HG02938 (cell line): ENCODE results near the gene PTPRE.

Experiments used
- ATAC-seq: cut with Tn5 transposase; IDR thresholded peaks from one replicate; pipeline ENCODE4 v1.9.1; 2021; ENCODE audit warnings: mild to moderate bottlenecking, moderate library complexity; ENCODE audit not compliant: unreplicated experiment

The PTPRE gene

DNA sequence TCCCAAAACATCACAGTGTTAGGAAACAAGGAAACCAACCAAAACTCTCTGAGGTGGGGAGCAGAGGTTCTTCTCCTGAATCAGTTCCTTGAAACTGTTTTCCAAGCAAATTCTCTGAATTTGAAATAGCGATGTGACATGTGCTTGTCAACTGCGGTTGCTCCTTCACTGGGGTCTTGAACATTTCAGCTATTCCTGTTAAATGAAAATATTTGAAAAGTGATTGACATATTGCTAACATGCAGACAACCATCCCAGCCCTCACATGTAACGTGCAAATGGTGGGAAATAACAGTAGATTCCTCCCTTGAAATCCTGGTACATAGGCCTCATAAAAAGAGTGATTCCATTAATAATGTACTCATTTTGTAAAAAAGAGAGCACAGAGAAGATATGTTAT lies 203.4 kb downstream of the PTPRE start:
- ATAC-seq, result no peak

DNA sequence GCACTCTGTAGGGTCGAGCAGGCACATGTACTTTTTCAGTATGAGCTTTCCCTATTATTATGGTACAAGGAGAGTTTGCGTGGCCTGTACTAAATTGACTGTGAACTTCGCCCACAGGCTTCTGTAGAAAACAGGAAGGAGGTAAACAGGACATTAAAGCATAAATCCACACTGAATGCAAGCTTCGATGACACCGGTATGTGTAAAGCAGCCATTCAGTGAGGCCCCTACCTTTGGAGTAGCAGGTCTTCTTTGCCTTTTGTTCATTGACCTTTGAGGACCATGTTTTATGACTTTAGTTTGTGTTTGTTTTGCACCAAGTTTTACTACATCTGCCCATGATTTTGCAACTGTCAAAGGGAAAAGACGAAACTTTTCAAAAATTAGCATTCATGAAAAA lies 204.8 kb downstream of the PTPRE start:
- ATAC-seq, result no peak

DNA sequence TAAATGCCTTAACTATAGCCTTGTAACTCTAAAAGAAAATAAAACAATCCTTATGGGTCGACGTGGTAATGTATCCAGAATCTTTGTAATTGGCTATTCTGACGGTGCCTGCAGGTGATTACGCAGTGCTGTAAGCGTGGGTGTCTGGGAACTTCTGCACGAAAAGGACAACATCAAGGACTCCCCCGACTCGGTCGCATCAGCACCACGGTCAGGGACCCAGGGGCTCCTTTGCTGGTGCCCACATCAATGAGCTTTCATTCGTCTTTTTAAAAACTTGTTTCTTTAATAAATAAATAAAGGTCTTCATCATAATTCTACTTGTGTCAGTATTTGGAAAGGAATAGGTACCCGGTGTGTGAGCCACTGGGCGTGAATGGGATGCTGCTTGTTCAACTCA lies 206.1 kb downstream of the PTPRE start:
- ATAC-seq, result no peak

DNA sequence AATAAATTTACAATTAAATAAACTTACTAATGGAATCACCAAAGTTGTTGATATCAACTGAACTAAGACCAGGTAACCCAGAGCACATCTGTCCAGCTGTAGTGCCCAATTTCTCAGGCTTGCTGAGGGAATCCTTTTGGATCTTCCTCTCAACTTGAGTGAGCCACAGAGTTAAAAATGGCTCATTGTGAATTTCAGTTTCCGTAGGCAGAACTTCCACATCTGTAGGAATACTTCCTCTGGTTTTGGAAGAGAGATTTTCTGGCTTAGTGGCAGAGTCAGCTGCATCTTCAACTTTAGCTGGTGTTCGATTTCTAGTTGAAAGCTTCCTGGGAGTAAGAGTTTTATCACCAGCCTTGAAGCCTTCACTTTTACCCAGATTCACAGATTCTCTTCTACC lies 208.0 kb downstream of the PTPRE start:
- no peak for ATAC-seq

DNA sequence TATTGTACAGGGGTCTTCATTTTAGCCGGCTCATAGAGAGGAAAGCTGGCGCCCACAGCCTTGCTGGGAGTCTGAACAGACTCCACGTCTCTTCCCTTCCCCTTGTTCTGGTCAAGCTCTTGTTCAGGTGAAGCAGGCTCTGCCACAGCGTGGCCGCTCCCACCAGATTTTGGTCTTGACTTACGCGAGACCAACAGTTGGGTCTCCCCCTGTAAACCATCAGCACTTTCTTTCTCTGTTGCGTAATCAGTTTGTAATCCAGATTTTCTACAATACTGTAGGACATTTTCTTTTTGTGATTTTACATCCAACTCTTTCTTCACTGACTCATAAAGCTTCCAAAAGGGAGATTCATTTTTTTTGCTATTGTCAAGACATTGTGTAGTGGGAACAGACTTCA lies 208.5 kb downstream of the PTPRE start:
- ATAC-seq, result no peak

DNA sequence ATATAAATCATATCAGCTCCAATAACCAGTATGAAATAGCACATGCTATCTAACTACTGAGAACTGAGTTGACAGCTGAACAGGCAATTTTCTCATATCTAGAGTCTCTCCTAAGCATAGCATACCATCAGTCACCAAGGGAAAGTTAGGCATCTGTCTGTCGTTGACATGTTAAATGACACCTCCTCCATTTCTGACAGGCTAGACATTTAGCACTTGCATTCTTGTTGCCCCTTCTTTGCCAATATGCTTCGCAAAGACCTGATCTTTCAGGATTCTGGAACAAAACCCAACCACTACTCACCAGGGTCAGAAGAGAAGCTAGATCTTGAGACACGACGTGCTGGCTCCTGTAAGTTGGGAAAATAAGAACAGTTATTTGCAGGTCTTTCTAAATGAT lies 209.3 kb downstream of the PTPRE start:
- ATAC-seq, result no peak

DNA sequence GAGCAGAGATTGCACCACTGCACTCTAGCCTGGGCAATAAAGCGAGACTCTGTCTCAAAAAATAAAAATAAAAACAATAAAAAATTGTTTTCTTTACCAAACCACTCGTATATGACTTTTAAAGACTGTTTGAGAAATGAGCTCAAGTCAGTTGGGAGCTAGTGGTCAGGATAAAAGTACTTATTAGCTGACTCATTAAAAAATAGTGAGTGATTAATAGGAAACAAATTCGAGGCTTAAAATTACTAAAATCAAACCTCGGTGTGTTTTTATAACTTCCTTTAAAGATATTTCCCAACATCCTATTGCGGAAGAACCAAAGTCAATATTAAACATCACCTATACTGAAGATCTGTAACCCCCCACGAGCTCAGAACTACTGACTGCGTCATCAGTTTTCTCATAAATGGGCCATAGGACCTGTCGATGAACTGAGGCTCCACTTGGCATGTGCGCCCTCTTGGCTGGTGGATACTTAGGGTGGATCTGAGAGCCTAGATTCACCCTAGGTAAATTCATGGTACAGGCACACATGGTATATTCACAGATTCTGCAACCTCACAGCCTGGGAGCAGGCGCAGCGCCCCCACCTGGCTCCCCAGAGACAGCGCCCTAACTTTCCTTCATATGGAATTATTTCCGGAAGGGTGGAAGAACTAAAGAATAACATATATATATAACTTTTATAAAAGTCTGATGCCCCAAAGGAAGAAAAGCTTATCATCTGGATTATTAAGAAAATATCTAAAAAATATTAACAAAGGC lies 210.1 kb downstream of the PTPRE start:
- no peak for ATAC-seq

DNA sequence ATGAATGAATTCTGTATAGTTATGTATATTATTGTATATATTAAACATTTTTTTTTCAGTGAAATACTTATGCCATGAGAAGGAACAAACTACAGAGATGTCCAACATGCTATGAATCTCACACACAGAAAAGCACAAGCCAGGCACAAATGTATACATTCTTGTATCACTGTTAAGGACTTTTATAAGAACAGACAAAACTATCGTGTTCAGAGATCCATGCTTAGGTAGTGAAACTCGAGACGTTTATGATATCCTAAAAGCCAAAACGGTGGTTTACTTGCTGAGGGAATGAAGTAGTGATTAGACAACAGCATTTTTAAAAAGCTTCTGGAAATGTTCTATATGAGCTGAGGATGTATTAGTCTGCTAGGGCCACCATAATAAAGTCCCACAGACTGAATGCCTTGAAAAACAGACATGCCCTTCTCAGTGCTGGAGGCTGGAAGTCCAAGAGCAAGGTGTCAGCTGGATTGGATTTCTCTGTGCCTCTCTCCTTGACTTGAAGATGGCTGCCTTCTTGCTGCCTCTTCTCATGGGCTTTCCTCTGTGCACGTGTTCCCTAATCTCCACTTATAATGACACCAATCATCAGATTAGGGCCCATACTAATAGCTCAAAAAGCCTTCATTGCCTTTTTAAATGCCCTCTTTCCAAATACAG lies 215.0 kb downstream of the PTPRE start:
- ATAC-seq, result no peak

DNA sequence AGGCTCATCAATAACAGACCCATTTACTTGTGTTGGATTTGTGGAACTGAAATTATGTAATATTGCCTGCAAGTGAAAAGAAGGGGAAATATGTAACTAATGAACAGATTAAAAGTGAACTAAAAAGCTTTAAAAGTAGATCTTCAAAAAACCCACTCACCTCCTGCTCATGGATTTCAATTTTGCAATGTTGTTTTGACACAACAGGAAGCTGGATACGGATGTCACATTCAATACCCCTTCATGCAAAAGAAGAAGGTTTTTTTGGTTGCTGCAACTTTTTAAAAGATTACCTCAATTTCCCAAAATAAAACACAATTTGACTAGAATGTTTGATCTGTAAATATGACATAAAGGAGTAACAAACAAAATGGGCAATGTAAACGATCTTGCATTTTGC lies 216.0 kb downstream of the PTPRE start:
- no peak for ATAC-seq

DNA sequence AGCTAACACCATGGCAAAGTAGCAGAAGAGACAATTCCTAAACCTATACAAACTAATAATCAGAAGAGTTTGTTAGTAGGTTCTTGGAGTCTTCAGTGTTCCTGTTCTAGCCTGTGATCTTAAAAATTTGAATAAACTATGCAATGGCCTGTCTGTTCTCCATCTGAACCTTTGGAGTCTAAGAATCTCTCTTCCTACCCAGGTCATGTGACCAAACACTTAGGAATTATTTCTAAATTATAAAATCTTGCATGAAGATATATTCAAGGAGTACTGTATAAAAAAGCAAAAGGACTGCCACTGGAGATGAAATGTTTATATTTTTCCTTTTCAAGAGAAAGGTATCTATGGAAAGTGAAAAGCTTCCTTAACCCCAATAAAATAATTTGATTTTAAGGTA lies 216.9 kb downstream of the PTPRE start:
- ATAC-seq, result no peak

DNA sequence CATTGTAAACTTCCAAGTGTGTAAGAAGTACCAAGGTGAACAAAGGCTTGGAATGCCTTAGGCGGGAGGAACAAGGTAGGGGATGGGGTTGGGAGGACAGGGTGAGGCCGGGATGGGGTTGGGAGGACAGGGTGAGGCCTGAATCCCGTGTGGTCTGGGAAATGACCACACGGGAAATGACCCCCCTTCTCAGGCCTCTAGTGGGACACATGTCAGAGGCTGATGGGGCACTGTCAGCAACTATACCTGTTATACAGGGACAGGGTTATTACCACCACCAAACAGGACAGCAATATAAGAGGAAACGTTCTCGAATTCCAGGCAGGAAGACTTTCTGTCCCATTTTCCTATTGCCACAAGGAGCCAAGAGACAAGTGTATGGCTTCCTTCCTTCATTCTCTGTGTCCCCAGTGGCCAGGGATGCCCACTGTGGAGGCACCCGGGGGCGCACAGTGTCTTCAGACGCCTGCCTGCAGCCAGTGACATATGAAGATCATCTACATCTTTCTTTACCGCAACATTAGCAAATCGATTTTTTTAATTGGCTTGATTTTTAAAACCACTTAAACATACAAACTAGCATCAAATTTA lies 218.0 kb downstream of the PTPRE start:
- ATAC-seq, result no peak

DNA sequence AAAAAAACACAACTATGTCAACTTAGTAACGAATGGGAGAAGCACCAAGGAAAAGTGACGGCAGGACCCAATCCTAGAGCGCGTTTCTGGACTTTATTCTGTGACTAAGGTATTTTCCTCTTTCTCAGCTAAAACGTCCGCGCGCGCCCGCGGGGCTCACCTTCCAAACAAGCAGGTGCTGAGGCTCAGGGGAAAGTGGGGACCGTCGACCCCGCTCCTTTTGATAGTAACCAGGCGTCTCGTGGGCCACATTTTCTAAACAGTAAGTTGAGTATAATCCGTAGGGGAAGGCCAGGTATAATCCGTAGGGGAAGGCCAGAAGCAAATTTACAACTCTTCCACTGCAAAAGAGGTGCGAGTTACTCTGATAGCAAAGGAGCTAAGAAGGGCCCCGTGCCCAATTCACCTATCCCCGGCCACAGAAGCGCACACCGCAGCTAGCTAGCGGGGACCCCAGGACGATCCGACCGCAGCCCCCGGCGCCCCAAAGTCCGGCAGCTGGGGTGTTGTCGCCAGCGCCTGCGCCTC lies 218.6 kb downstream of the PTPRE start:
- no peak for ATAC-seq

DNA sequence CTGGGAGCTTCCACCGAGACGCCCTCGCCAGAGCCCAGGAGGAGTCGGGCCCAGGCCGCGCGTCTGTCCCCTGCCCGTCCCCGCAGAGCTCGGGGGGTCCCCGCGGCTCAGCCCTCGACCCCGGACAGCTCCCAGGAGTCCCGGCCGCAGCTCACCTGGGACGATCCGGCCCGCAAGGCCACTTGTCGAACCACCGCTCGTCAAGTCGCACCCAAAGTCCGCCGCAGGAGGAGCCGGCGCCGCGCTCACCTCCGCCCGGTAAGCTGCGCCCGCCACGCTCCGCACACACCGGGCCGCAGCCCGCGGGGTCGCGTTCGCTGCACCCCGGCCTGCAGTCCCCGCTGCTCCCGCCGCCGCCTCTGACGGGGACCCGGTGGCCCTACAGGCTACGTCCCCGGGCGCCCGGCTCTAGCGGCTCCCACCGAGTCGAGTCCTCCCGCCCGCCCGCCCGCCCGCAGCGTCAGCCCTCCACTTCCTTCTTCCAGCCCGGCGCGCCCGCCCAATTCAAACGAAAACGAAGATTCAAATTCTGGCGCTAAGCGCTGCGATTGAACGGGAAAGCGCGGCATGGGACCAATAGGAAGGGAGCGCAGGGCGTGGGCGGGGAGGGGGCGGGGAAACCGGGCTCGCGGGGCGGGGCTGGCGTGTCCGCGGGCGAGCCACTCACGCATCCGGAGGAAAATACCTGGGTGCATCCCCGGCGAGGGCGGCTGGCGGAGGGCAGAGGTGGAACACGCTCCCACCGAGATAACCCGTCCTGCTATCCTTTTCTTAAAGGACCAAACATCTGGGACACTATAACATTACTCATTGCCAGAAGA lies 219.3 kb downstream of the PTPRE start, which contains the start of gene MKI67:
TSS of gene MKI67 (minus strand) at position 480 of the 821 bp plus-strand sequence. CDS start 756 bp downstream, outside the sequence.
- peak; percentile 81 for ATAC-seq

DNA sequence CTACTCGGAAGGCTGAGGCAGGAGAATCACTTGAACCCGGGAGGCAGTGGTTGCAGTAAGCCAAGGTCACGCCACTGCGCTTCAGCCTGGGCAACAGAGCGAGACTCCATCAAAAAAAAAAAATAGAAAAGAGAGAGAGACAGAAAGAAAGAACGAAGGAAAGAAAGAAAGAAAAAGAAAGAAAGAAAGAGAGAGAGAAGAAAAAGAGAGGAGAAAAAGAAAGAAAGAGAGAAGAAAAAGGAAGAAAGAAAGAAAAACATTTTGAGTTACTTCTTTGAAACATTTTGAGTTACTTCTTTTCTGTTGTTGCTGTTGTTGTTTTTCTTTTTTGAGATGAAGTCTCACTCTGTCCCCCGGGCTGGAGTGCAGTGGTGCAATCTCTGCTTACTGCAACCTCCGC lies 221.7 kb downstream of the PTPRE start:
- ATAC-seq, result no peak

DNA sequence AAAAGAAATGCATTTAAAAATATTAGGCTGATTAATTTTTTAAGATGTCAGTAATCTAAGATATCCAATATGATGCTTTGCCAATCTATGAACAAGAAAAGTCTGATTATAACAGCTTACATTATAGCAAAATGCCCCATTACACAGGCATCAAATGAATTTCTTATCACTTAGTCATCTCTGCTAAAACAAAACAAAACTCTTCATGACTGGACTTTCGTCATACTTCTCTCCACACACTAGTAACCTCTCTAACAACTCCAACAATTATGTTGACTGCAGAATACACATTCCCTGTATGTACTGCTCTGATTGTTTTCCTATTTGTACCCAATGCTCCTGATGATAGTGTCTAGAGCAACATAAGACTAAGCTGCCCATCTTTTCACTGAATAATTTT lies 223.1 kb downstream of the PTPRE start:
- no peak for ATAC-seq
